PC-3 (cell line): ENCODE results near the gene TFF3. TPM values are rescaled to one million over a fixed set of nuclear protein-coding genes. Genes with fewer than 3 reads are reported as not detected.

Source experiments
- ATAC-seq: fragments of 200-7000 bp; cut with Tn5 transposase; 2 replicates; pipeline ENCODE4 v1.9.1; 2020; ENCODE audit warnings: mild to moderate bottlenecking, moderate library complexity
- BruUV-seq: library from RNA; stranded (reverse); fragments of 400-500 nt; replicated peaks from 2 replicates; lab custom pipeline; 2021; lab: Mats Ljungman, UMichigan
- CTCF ChIA-PET: fragments of 300-600 bp; sonication (Branson Sonifier 250); formaldehyde crosslinking; loops from one replicate; lab custom pipeline; 2022; ENCODE audit warnings: antibody characterized with exemption; lab: Charles Lee
- POLR2A ChIA-PET: fragments of 300-600 bp; sonication (Branson Sonifier 250); formaldehyde crosslinking; loops from one replicate; lab custom pipeline; 2022; ENCODE audit warnings: antibody characterized with exemption; ENCODE audit not compliant: unreplicated experiment; lab: Charles Lee
- DNase-seq: peaks from one replicate; pipeline ENCODE4 v3.0.0-alpha.2; 2015
- H2AFZ ChIP-seq: fragments of 300-600 bp; sonication (generic); 2 replicates; pipeline ENCODE4 v1.6.0; 2016; ENCODE audit warnings: antibody characterized with exemption, low read length
- H3F3A ChIP-seq: fragments of 300-600 bp; sonication (generic); one replicate; pipeline ENCODE4 v1.6.0; 2017; ENCODE audit warnings: antibody characterized with exemption, low read length, control low read depth, mild to moderate bottlenecking; ENCODE audit not compliant: unreplicated experiment
- H3K27ac ChIP-seq: fragments of 300-600 bp; sonication (generic); 2 replicates; pipeline ENCODE4 v1.5.1; 2016; ENCODE audit warnings: mild to moderate bottlenecking, low read length
- H3K27me3 ChIP-seq: fragments of 300-600 bp; sonication (generic); 2 replicates; pipeline ENCODE4 v1.6.1; 2016; ENCODE audit warnings: low read length, mixed read lengths
- H3K36me3 ChIP-seq: fragments of 300-600 bp; sonication (generic); 2 replicates; pipeline ENCODE4 v1.6.1; 2016; ENCODE audit warnings: low read depth, mixed run types, low read length, mixed read lengths
- H3K4me1 ChIP-seq: fragments of 300-600 bp; sonication (generic); 2 replicates; pipeline ENCODE4 v1.5.1; 2016; ENCODE audit warnings: low read length; ENCODE audit not compliant: insufficient read depth
- H3K4me2 ChIP-seq: fragments of 300-600 bp; sonication (generic); 2 replicates; pipeline ENCODE4 v1.6.0; 2016; ENCODE audit warnings: low read length
- H3K4me3 ChIP-seq: fragments of 300-600 bp; sonication (generic); 2 replicates; pipeline ENCODE4 v1.5.1; 2016; ENCODE audit warnings: mild to moderate bottlenecking, low read length, mixed read lengths
- H3K79me2 ChIP-seq: fragments of 300-600 bp; sonication (generic); 2 replicates; pipeline ENCODE4 v1.6.1; 2017; ENCODE audit warnings: low read length, mixed read lengths
- H3K9ac ChIP-seq: fragments of 300-600 bp; sonication (generic); 2 replicates; pipeline ENCODE4 v1.6.0; 2016; ENCODE audit warnings: mild to moderate bottlenecking, low read length
- H3K9me2 ChIP-seq: fragments of 300-600 bp; sonication (generic); replicated peaks from 2 replicates; pipeline ENCODE4 v1.6.1; 2016; ENCODE audit warnings: mixed run types, low read length, mixed read lengths
- H3K9me3 ChIP-seq: fragments of 300-600 bp; sonication (generic); 2 replicates; pipeline ENCODE4 v1.6.1; 2016; ENCODE audit warnings: low read length, mixed read lengths
- H4K20me1 ChIP-seq: fragments of 300-600 bp; sonication (generic); 2 replicates; pipeline ENCODE4 v1.6.1; 2016; ENCODE audit warnings: low read length, mixed read lengths
- CTCF ChIP-seq: fragments of 300-600 bp; sonication (generic); conservative IDR thresholded peaks from 2 replicates; pipeline ENCODE4 v1.5.1; 2017; ENCODE audit warnings: antibody characterized with exemption, low read depth, mild to moderate bottlenecking, low read length
- EZH2 ChIP-seq: fragments of 300-600 bp; sonication (generic); IDR thresholded peaks from one replicate; pipeline ENCODE4 v1.6.1; 2017; ENCODE audit warnings: antibody characterized with exemption, mild to moderate bottlenecking, low read length; ENCODE audit not compliant: unreplicated experiment
- EZH2phosphoT487 ChIP-seq: fragments of 300-600 bp; sonication (generic); IDR thresholded peaks from 2 replicates; pipeline ENCODE4 v1.6.1; 2018; ENCODE audit warnings: mild to moderate bottlenecking, antibody characterized with exemption, low read length, borderline replicate concordance
- intact Hi-C: fragments of 100-400 bp; cut with micrococcal nuclease; formaldehyde crosslinking; loops from 2 replicates; pipeline ENCODE4 v1.9.0; 2023
- total RNA-seq: library from RNA; depleted of rRNA; stranded (reverse); fragments of >200 nt; gene quantifications from 2 replicates; pipeline ENCODE4 v1.2.3, GENCODE V29; 2014

Gene TFF3
- total RNA-seq, 1 experiment from 2014 or later = 2.8 TPM

GRCh38 chr21:42289926-42290325 lies 25.3 kb downstream of the TFF3 start:
- DNase-seq (no peak), ATAC-seq (no peak)
- Histone ChIP-seq H3K36me3 (no peaks in the 10 kb centered on the region), H3K4me2 (no peak overlapping the region), H3K27ac (no peak overlapping the region), H3K9me2 (no peaks in the 10 kb centered on the region), H3K4me1 (no peaks in the 10 kb centered on the region), H3K4me3 (no peak overlapping the region), H4K20me1 (no peaks in the 10 kb centered on the region), H3F3A (no peaks in the 10 kb centered on the region), H3K9me3 (no peaks in the 10 kb centered on the region), H3K27me3 (no peaks in the 10 kb centered on the region), H3K9ac (no peak overlapping the region), H3K79me2 (no peaks in the 10 kb centered on the region), H2AFZ (no peak overlapping the region)
- TF ChIP-seq EZH2phosphoT487 (no peak), EZH2 (no peak), CTCF (no peak)
- intact Hi-C loops = no loop called here
- CTCF ChIA-PET = no interaction called here
- POLR2A ChIA-PET = no interaction called here
- no TSS peak for BruUV-seq

- Histone ChIP-seq H3K9me3 (no peaks in the 10 kb centered on the region), H3K27ac (no peak overlapping the region), H3F3A (no peaks in the 10 kb centered on the region), H3K4me2 (no peak overlapping the region), H3K4me3 (no peak overlapping the region), H3K4me1 (no peaks in the 10 kb centered on the region), H4K20me1 (no peaks in the 10 kb centered on the region), H3K27me3 (no peaks in the 10 kb centered on the region), H3K79me2 (no peaks in the 10 kb centered on the region), H3K9me2 (no peaks in the 10 kb centered on the region), H3K36me3 (no peaks in the 10 kb centered on the region), H3K9ac (no peak overlapping the region), H2AFZ (no peak overlapping the region)
- POLR2A ChIA-PET = no interaction called here
- CTCF ChIA-PET = no interaction called here
- TF ChIP-seq EZH2phosphoT487 (no peak), EZH2 (no peak), CTCF (no peak)
- intact Hi-C loops = no loop called here
- no TSS peak for BruUV-seq
- ATAC-seq = no peak
- no peak for DNase-seq
These were observed 26.2 kb downstream of the TFF3 start for GRCh38 chr21:42288962-42289361.

GRCh38 chr21:42287193-42288083 lies 27.8 kb downstream of the TFF3 start:
- no peak overlapping the region for H3K4me2 ChIP-seq
- BruUV-seq = no TSS peak
- TF ChIP-seq CTCF = no peak
- no peak for TF ChIP-seq EZH2phosphoT487
- no peak for TF ChIP-seq EZH2
- no peaks in the 10 kb centered on the region for H3K27me3 ChIP-seq
- H4K20me1 ChIP-seq = no peaks in the 10 kb centered on the region
- no peaks in the 10 kb centered on the region for H3K79me2 ChIP-seq
- DNase-seq = no peak
- no peaks in the 10 kb centered on the region for H3F3A ChIP-seq
- H3K9me2 ChIP-seq = no peaks in the 10 kb centered on the region
- no peaks in the 10 kb centered on the region for H3K4me1 ChIP-seq
- intact Hi-C loops = no loop called here
- ChIA-PET POLR2A (no interaction called here), CTCF (interaction anchor here (0.6 kb wide), 1 partner anchor 18 kb away, joined by 3 read pairs; no protein-coding TSS in a partner anchor)
- no peaks in the 10 kb centered on the region for H3K36me3 ChIP-seq
- no peak overlapping the region for H2AFZ ChIP-seq
- H3K27ac ChIP-seq = no peak overlapping the region
- no peak for ATAC-seq
- no peak overlapping the region for H3K4me3 ChIP-seq
- no peaks in the 10 kb centered on the region for H3K9me3 ChIP-seq
- H3K9ac ChIP-seq = no peak overlapping the region
